ENCODE results near the gene GRN.

GRCh38 chr17:44320066-44320465 is 25.0 kb upstream of the GRN start:
- no peak for TF ChIP-seq POLR2AphosphoS5 (IDR thresholded peaks at IDR 0.05; ENCODE audit: borderline replicate concordance, low read depth, low read length)
- no peak for TF ChIP-seq EZH2 (IDR thresholded peaks at IDR 0.05)

Data from SK-N-MC (cell line).